Gastroesophageal sphincter (tissue), 3 donors: ENCODE results near the gene SMCHD1.

ENCODE experiments used
- EP300 ChIP-seq: sonication (generic); formaldehyde crosslinking; IDR thresholded peaks from one replicate; pipeline ENCODE4 v1.6.1; 2017; ENCODE audit warnings: antibody characterized with exemption, mild to moderate bottlenecking
- POLR2AphosphoS5 ChIP-seq: sonication (generic); formaldehyde crosslinking; IDR thresholded peaks from one replicate; pipeline ENCODE4 v1.6.1; 2017; ENCODE audit warnings: antibody characterized with exemption
- TF ChIP-seq, protein P1 (sequence below), 4 experiments: fragments of 200-600 bp in 2 of 4; fragments of 450-650 bp in 2 of 4; sonication (generic) in 1 of 4; IDR thresholded peaks; one replicate each; pipeline ENCODE4 v1.5.1; 2017 to 2019; ENCODE audit warnings: antibody characterized with exemption in 4 of 4, mild to moderate bottlenecking in 2 of 4, moderate library complexity in 2 of 4

GRCh38 chr18:2618009-2618408, 37.5 kb upstream of the SMCHD1 start:
- TF ChIP-seq, protein P1, sequence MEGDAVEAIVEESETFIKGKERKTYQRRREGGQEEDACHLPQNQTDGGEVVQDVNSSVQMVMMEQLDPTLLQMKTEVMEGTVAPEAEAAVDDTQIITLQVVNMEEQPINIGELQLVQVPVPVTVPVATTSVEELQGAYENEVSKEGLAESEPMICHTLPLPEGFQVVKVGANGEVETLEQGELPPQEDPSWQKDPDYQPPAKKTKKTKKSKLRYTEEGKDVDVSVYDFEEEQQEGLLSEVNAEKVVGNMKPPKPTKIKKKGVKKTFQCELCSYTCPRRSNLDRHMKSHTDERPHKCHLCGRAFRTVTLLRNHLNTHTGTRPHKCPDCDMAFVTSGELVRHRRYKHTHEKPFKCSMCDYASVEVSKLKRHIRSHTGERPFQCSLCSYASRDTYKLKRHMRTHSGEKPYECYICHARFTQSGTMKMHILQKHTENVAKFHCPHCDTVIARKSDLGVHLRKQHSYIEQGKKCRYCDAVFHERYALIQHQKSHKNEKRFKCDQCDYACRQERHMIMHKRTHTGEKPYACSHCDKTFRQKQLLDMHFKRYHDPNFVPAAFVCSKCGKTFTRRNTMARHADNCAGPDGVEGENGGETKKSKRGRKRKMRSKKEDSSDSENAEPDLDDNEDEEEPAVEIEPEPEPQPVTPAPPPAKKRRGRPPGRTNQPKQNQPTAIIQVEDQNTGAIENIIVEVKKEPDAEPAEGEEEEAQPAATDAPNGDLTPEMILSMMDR (IDR thresholded peaks at IDR 0.05): no peak
- TF ChIP-seq POLR2AphosphoS5: no peak
- no peak for TF ChIP-seq EP300
